H9 (cell line): ENCODE results near the gene WDR17. TPM values are rescaled to one million over a fixed set of nuclear protein-coding genes. Genes with fewer than 3 reads are reported as not detected.

Experiments
- DNase-seq: peaks from one replicate; pipeline ENCODE4 v3.0.0-alpha.2; 2017
- H2AFZ ChIP-seq: one replicate; pipeline ENCODE4 v1.6.1; 2013; ENCODE audit warnings: mild to moderate bottlenecking, low read length, control low read depth, moderate library complexity
- H2AK5ac ChIP-seq: 2 replicates; pipeline ENCODE4 v1.6.1; 2013; ENCODE audit warnings: low read length, control low read depth, mixed read lengths; ENCODE audit not compliant: insufficient read length
- H2BK120ac ChIP-seq: one replicate; pipeline ENCODE4 v1.6.1; 2013; ENCODE audit warnings: low read depth, mild to moderate bottlenecking, low read length, control low read depth, inconsistent platforms; ENCODE audit not compliant: poor library complexity, severe bottlenecking
- H2BK12ac ChIP-seq: 2 replicates; pipeline ENCODE4 v1.6.1; 2013; ENCODE audit warnings: low read length, control low read depth, mixed read lengths, low read depth; ENCODE audit not compliant: insufficient read length
- H2BK15ac ChIP-seq: 2 replicates; pipeline ENCODE4 v1.6.1; 2013; ENCODE audit warnings: low read depth, low read length, control low read depth
- H2BK20ac ChIP-seq: one replicate; pipeline ENCODE4 v1.6.1; 2013; ENCODE audit warnings: low read depth, mild to moderate bottlenecking, low read length, control low read depth, inconsistent platforms; ENCODE audit not compliant: poor library complexity, severe bottlenecking
- H2BK5ac ChIP-seq: 2 replicates; pipeline ENCODE4 v1.6.1; 2013; ENCODE audit warnings: low read length, control low read depth, mixed read lengths; ENCODE audit not compliant: insufficient read length
- H3K14ac ChIP-seq: 2 replicates; pipeline ENCODE4 v1.6.1; 2013; ENCODE audit warnings: low read length, control low read depth; ENCODE audit not compliant: insufficient read depth
- H3K18ac ChIP-seq: 2 replicates; pipeline ENCODE4 v1.6.1; 2013; ENCODE audit warnings: low read depth, mild to moderate bottlenecking, mixed read lengths, low read length, control low read depth; ENCODE audit not compliant: insufficient read length
- H3K23ac ChIP-seq: 2 replicates; pipeline ENCODE4 v1.6.1; 2013; ENCODE audit warnings: low read length, control low read depth, mixed read lengths, low read depth; ENCODE audit not compliant: insufficient read length
- H3K23me2 ChIP-seq: 2 replicates; pipeline ENCODE4 v1.6.1; 2013; ENCODE audit warnings: low read depth, mild to moderate bottlenecking, mixed read lengths, low read length, control low read depth; ENCODE audit not compliant: insufficient read length, poor library complexity, severe bottlenecking
- H3K27ac ChIP-seq: 2 replicates; pipeline ENCODE4 v1.5.1; 2013; ENCODE audit warnings: low read length, control low read depth, mixed read lengths, low read depth; ENCODE audit not compliant: insufficient read length
- H3K27me3 ChIP-seq: 2 replicates; pipeline ENCODE4 v1.6.1; 2013; ENCODE audit warnings: low read length, control low read depth, inconsistent platforms; ENCODE audit not compliant: insufficient read depth
- H3K4ac ChIP-seq: 2 replicates; pipeline ENCODE4 v1.6.1; 2013; ENCODE audit warnings: low read depth, mild to moderate bottlenecking, control low read depth, inconsistent platforms, low read length, moderate library complexity
- H3K4me1 ChIP-seq: 2 replicates; pipeline ENCODE4 v1.6.1; 2013; ENCODE audit warnings: low read length, control low read depth, inconsistent platforms; ENCODE audit not compliant: insufficient read depth
- H3K4me2 ChIP-seq: 2 replicates; pipeline ENCODE4 v1.6.1; 2013; ENCODE audit warnings: low read length, control low read depth, mixed read lengths; ENCODE audit not compliant: insufficient read length, insufficient read depth
- H3K56ac ChIP-seq: 2 replicates; pipeline ENCODE4 v1.6.1; 2013; ENCODE audit warnings: low read depth, mild to moderate bottlenecking, mixed read lengths, low read length, control low read depth; ENCODE audit not compliant: insufficient read length
- H3K79me1 ChIP-seq: 2 replicates; pipeline ENCODE4 v1.6.1; 2013; ENCODE audit warnings: low read depth, mild to moderate bottlenecking, moderate library complexity, low read length, control low read depth, inconsistent platforms; ENCODE audit not compliant: insufficient read depth, poor library complexity, severe bottlenecking
- H3K79me2 ChIP-seq: 2 replicates; pipeline ENCODE4 v1.6.1; 2013; ENCODE audit warnings: low read length, control low read depth, inconsistent platforms; ENCODE audit not compliant: insufficient read depth
- H3K9ac ChIP-seq: 2 replicates; pipeline ENCODE4 v1.6.1; 2013; ENCODE audit warnings: low read length, control low read depth, mixed read lengths; ENCODE audit not compliant: insufficient read length; ENCODE audit errors: extremely low read depth
- H3K9me3 ChIP-seq: one replicate; pipeline ENCODE4 v1.6.1; 2013; ENCODE audit warnings: low read depth, low read length, inconsistent platforms; ENCODE audit not compliant: control insufficient read depth
- H3T11ph ChIP-seq: one replicate; pipeline ENCODE4 v1.6.1; 2013; ENCODE audit warnings: mild to moderate bottlenecking, low read length, control low read depth, inconsistent platforms
- H4K20me1 ChIP-seq: one replicate; pipeline ENCODE4 v1.6.1; 2013; ENCODE audit not compliant: control insufficient read depth, insufficient read length, insufficient read depth
- H4K5ac ChIP-seq: 2 replicates; pipeline ENCODE4 v1.6.1; 2013; ENCODE audit warnings: low read depth, mild to moderate bottlenecking, mixed read lengths, low read length, control low read depth; ENCODE audit not compliant: insufficient read length
- H4K8ac ChIP-seq: replicated peaks from 2 replicates; pipeline ENCODE4 v1.6.1; 2013; ENCODE audit warnings: low read length, control low read depth, mixed read lengths, low read depth; ENCODE audit not compliant: insufficient read length
- H4K91ac ChIP-seq: 2 replicates; pipeline ENCODE4 v1.6.1; 2013; ENCODE audit warnings: low read depth, mild to moderate bottlenecking, moderate library complexity, mixed read lengths, low read length, control low read depth; ENCODE audit not compliant: insufficient read length
- H3K27ac Mint-ChIP-seq, 3 experiments: 2 replicates in 2 of 3; 3 replicates in 1 of 3; pipeline ENCODE4 v1.8.0; 2020 to 2021; ENCODE audit warnings: mixed read lengths in 3 of 3, mild to moderate bottlenecking in 1 of 3, moderate library complexity in 1 of 3
- H3K27me3 Mint-ChIP-seq: 2 replicates; pipeline ENCODE4 v1.8.0; 2021; ENCODE audit warnings: low read depth, mild to moderate bottlenecking, moderate library complexity, mixed read lengths
- H3K36me3 Mint-ChIP-seq, 3 experiments: 2 replicates in 2 of 3; 3 replicates in 1 of 3; pipeline ENCODE4 v1.8.0; 2020 to 2021; ENCODE audit warnings: low read depth in 3 of 3, mixed read lengths in 3 of 3; ENCODE audit not compliant: insufficient read depth in 1 of 3
- H3K4me1 Mint-ChIP-seq, 2 experiments: 2 replicates each; pipeline ENCODE4 v1.8.0; 2020; ENCODE audit warnings: mixed read lengths in 2 of 2
- H3K4me3 Mint-ChIP-seq, 2 experiments: 2 replicates in 1 of 2; 3 replicates in 1 of 2; pipeline ENCODE4 v1.8.0; 2020 to 2021; ENCODE audit warnings: mild to moderate bottlenecking in 2 of 2, mixed read lengths in 2 of 2, moderate library complexity in 1 of 2
- H3K9me3 Mint-ChIP-seq, 2 experiments: 2 replicates in 1 of 2; 3 replicates in 1 of 2; pipeline ENCODE4 v1.8.0; 2020; ENCODE audit warnings: mild to moderate bottlenecking in 2 of 2, mixed read lengths in 2 of 2, moderate library complexity in 1 of 2
- CTCF ChIP-seq: fragments of 200-600 bp; sonication (generic); conservative IDR thresholded peaks from 3 replicates; pipeline ENCODE4 v1.8.0; 2021; ENCODE audit warnings: antibody characterized with exemption, mild to moderate bottlenecking
- WGBS: extraction: QIAGEN DNeasy Blood & Tissue Kit; methylation state at CpG from one replicate; pipeline ENCODE4 v1.1.7; 2013; ENCODE audit warnings: missing lambda C conversion rate, low lambda C conversion rate, mixed read lengths; ENCODE audit not compliant: insufficient read length; ENCODE audit errors: extremely low coverage; 5-methylcytosine and 5-hydroxymethylcytosine counted together
- total RNA-seq: library from RNA; stranded (reverse); gene quantifications from 2 replicates; pipeline ENCODE4 v1.2.1, GENCODE V29; 2021

WDR17 gene
- total RNA-seq, 1 experiment from 2014 or later: 2.6 TPM

DNA sequence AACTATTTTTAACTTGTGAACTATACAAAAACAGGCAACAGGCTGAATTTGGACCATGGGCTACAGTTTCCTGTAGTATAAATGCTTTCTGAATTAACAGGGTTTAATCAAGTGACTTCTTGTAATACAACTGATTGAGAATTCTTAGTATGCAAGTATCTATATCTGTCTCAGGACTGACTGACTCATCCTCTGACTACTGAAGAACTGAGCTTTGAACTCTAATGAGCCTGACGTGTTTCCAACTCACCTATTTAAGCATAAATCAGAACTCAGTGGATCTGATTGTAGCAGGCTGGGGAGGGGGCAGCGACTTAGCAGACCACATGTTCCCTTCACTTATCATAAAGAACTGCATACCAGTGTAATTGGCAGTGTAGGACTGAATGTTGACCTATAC lies 122.0 kb downstream of the WDR17 start:
- Histone ChIP-seq H4K5ac (no peak overlapping the region), H3K18ac (no peak overlapping the region), H3K4ac (no peak overlapping the region), H3K4me1 (peaks cover 3% of the 10 kb centered on the region), H3K14ac (no peak overlapping the region), H3K27ac (no peak overlapping the region), H3K27me3 (no peaks in the 10 kb centered on the region), H3K56ac (no peak overlapping the region), H2BK20ac (no peak overlapping the region), H4K91ac (no peak overlapping the region), H2AFZ (no peak overlapping the region), H3K79me2 (no peaks in the 10 kb centered on the region), H2BK5ac (no peak overlapping the region), H4K8ac (no peak overlapping the region), H2BK12ac (no peak overlapping the region), H2AK5ac (no peak overlapping the region), H3K23me2 (no peaks in the 10 kb centered on the region), H4K20me1 (no peaks in the 10 kb centered on the region), H3K4me2 (no peak overlapping the region), H3K23ac (no peak overlapping the region), H3K9me3 (no peaks in the 10 kb centered on the region), H3K9ac (no peak overlapping the region), H3T11ph (no peak overlapping the region), H2BK120ac (no peak overlapping the region), H2BK15ac (no peak overlapping the region), H3K79me1 (no peaks in the 10 kb centered on the region)
- no peaks in the 10 kb centered on the region for H3K27me3 Mint-ChIP-seq
- no peaks in the 10 kb centered on the region for H3K9me3 Mint-ChIP-seq
- no peak overlapping the region for H3K27ac Mint-ChIP-seq
- no peak for DNase-seq
- peaks cover 30 to 37% of the 10 kb centered on the region in 2 experiments for H3K4me1 Mint-ChIP-seq
- no CpG with 5 or more reads among the region's 2 CpGs for WGBS
- H3K36me3 Mint-ChIP-seq: no peaks in the 10 kb centered on the region
- no peak overlapping the region for H3K4me3 Mint-ChIP-seq
- TF ChIP-seq CTCF: no peak
